NT2/D1 (cell line): ENCODE data around the gene GOLGA1.

Source experiments
- SUZ12 ChIP-seq: IDR thresholded peaks from 2 replicates; pipeline ENCODE4 v1.6.1; 2011; ENCODE audit not compliant: insufficient read length, insufficient read depth; ENCODE audit errors: extremely low read depth
- YY1 ChIP-seq: IDR thresholded peaks from 2 replicates; pipeline ENCODE4 v1.6.1; 2011; ENCODE audit not compliant: insufficient read length, insufficient read depth
- ZNF274 ChIP-seq: IDR thresholded peaks from 2 replicates; pipeline ENCODE4 v1.6.1; 2011; ENCODE audit warnings: mild to moderate bottlenecking, low read depth, low read length

DNA sequence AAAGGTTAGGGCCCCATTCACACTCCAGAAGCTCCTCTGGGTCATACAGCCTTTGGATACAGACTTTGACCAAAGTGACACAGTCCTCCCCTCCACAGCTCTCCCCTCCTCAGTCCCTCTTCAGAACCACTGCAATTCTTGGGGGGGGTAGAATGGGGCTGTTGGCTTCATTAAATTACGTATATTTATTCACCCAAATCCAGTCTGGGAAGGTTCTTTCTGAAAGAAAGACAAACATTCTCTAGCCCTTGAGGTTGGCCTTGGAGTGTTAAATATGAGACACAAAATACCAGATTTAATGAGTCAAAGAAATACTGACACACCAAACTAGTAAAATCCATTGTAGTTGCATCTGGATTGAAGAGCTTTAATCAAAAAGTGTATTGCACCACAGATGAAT lies 62.9 kb downstream of the GOLGA1 start:
- no peak for TF ChIP-seq YY1
- TF ChIP-seq ZNF274 = no peak
- TF ChIP-seq SUZ12 = no peak
